ENCODE data around the gene RIPOR3. TPM values are rescaled to one million over a fixed set of nuclear protein-coding genes. Genes with fewer than 3 reads are reported as not detected.

RIPOR3 gene
- total and polyA plus RNA-seq, 9 of the 15 experiments (the other 6 are each of a cell fraction or from before 2014, with no cell fraction given), result 3.3 to 62.7 (median 21.4) TPM

DNA sequence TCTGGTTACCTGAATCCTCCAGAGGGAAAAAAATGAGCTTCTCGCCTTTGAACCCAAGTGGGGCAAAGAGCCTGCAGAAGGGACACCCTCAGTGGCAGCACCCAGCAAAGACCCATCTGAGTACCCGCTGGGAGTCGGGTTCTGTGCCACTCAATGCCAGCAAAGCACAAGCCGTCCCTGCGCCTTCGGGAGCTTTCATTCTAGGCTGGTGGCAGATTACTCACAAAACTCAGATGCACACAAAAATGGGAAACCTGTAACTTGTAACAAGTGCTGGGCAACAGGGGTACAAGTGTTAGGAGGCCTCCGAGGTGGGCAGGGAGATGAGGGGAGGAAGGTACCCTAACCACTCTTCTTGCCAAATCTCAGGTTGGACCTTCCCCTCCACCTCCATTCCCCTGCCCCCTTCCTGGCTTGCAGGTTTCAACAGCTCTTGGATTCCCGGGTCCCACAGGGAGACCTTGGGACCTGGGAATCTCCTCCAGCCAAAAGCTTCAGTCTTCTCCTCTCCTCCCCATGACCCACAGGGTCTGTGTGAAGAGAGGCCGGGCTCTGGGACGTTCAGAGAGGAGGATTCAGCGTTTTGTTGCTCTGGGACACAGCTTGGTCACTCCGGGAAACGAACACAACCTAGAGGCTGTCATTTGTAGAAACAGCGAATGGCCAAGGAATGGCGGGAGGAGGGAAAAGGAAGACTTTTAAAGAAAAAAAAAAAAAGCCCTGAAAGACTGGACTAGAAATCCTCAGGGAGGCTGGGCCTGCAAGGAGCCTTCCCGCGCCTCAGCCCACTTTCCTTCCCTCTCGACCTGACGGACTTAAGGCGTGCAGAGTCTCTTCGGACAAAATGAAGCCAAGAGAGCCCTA, 38.8 kb upstream of the RIPOR3 start (continued):
- no peak for TF ChIP-seq ID3 (CRISPR knock-in tag; IDR thresholded peaks at IDR 0.05)
- no peak for TF ChIP-seq ID3 (tag; IDR thresholded peaks at IDR 0.05)
- TF ChIP-seq GMEB1 (CRISPR knock-in tag; IDR thresholded peaks at IDR 0.05), result no peak
- no peak for TF ChIP-seq SNRNP70 (optimal IDR thresholded peaks at IDR 0.05; ENCODE audit: low read depth, low read length)
- no peak for TF ChIP-seq DDX20 (tag; IDR thresholded peaks at IDR 0.05; ENCODE audit: low read depth)
- no peak for TF ChIP-seq SMAD1 (IDR thresholded peaks at IDR 0.05; ENCODE audit: low read depth, low read length, partially characterized antibody)

Data from K562 (cell line).